ENCODE measurements around the gene PLCH2.
A peak's percentile ranks its signal among the peaks of the same experiment; 100 is the strongest.

PLCH2 gene

DNA sequence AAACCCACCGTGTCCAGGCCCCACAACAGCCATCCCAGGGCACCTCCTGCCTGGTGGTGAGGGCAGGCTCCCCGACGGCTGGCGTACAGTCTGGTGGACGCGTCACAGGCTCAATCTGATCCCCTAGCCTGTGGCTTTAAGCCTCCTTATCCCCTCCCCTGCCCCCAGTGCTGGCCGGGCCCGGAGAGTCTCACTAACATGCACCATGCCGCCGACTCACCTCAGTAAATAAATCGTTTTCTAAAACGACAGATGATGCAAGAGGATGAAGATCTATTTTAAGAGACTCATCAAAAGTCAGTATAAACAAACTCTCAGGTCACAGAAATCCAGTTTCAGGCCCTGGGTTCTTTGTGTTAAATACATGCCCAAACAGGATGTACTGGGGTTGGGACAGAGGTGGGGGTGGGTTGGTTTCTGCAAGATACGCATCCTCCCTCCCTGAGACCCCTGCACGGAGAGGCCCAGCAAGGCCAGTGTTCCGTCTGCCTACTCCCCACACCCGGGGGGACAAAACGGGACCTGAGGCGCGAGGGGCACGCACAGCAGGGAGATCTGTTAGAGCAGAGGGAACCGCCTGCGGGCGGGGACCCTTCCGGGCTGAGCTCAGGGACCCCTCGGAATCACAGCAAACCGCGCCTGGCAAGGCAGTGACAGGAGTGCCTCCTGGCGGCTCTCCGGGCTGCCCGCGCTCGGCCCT, 47.3 kb downstream of the PLCH2 start:
- H3K4me3 ChIP-seq (replicated peaks; ENCODE audit: low read depth, low read length), result no peak overlapping the region
- TF ChIP-seq, protein P1, sequence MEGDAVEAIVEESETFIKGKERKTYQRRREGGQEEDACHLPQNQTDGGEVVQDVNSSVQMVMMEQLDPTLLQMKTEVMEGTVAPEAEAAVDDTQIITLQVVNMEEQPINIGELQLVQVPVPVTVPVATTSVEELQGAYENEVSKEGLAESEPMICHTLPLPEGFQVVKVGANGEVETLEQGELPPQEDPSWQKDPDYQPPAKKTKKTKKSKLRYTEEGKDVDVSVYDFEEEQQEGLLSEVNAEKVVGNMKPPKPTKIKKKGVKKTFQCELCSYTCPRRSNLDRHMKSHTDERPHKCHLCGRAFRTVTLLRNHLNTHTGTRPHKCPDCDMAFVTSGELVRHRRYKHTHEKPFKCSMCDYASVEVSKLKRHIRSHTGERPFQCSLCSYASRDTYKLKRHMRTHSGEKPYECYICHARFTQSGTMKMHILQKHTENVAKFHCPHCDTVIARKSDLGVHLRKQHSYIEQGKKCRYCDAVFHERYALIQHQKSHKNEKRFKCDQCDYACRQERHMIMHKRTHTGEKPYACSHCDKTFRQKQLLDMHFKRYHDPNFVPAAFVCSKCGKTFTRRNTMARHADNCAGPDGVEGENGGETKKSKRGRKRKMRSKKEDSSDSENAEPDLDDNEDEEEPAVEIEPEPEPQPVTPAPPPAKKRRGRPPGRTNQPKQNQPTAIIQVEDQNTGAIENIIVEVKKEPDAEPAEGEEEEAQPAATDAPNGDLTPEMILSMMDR (IDR thresholded peaks at IDR 0.05; ENCODE audit: low read depth, low read length, missing control alignments), result no peak
- DNase-seq (ENCODE audit: extremely low read depth, low read depth), result no peak

GRCh38 chr1:2523891-2524609, 48.0 kb downstream of the PLCH2 start:
- DNase-seq (ENCODE audit: extremely low read depth, low read depth), result no peak
- H3K4me3 ChIP-seq (replicated peaks; ENCODE audit: low read depth, low read length), result peak overlapping the region; percentile 90
- TF ChIP-seq, protein P1 (IDR thresholded peaks at IDR 0.05; ENCODE audit: low read depth, low read length, missing control alignments), result no peak

DNA sequence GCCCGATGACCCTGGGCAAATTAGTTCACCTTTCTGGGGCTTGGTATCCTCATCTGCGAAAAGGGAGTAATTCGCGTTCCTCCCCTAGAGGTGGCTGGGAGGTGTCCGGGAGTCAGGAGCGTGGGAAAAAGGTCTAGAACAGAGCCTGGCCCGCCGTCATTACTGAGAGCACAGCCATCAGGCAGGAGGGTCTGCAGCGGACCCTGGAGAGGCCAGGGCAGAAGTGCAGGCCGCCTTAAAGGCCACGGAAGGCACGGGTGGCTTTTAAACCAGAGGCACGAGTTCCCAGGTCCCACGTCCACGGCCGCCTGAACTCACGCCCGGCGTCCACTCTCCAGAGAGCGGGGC, 49.5 kb downstream of the PLCH2 start:
- peak overlapping the region; percentile 90 for H3K4me3 ChIP-seq (replicated peaks; ENCODE audit: low read depth, low read length)
- no peak for DNase-seq (ENCODE audit: extremely low read depth, low read depth)
- TF ChIP-seq, protein P1 (IDR thresholded peaks at IDR 0.05; ENCODE audit: low read depth, low read length, missing control alignments), result no peak

DNA sequence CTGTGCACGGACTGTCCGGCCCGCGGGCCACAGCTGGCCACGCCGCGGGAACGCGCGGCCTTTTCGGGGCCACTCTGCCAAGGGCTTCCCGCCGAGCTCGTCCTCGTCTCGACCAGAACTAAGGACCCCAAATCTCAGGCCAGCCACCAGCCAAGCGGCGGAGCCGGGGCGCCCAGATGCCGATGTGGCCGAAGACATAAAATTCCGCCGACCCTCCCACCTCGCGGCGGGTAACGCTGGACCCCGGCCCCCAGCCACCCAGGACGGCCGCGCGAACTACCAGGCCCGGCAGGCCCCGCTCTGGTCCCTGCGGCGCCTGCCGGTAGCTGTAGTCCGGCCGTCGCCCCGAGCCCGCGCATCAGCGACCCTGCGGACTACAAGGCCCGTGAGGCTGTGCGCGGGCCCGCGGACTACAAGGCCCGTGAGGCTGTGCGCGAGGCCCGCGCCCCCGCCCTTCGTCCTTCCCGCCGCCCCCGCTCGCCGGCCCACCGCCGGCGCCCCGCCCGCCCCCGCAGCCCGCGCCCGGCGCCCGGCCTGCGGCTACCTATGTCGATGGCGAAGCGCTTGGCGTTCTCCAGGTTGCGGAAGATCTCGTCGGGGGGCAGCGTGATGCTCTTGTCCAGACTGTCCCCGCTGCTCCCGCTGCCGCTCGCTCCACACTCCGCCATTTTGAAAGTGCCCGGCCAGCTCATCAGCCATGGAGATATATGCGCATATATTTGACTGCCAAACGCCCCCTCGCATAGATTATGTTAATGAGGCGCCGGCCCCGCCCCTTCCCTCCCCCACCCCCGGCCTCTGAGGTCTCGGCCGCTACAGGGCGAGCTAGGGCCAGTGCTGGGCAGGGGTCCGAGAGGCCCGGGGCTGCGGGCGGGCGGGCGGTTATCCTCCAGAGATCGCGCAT, 50.1 kb downstream of the PLCH2 start, which contains the start of gene PANK4:
Gene PANK4 (minus strand): TSS at position 677 of the 904 bp plus-strand sequence. CDS start 9 bp downstream, at position 668.
- TF ChIP-seq, protein P1 (IDR thresholded peaks at IDR 0.05; ENCODE audit: low read depth, low read length, missing control alignments), result no peak
- peak within 1 kb of the TSS; percentile 90 for H3K4me3 ChIP-seq (replicated peaks; ENCODE audit: low read depth, low read length)
- DNase-seq (ENCODE audit: extremely low read depth, low read depth), result peak; percentile 53

DNA sequence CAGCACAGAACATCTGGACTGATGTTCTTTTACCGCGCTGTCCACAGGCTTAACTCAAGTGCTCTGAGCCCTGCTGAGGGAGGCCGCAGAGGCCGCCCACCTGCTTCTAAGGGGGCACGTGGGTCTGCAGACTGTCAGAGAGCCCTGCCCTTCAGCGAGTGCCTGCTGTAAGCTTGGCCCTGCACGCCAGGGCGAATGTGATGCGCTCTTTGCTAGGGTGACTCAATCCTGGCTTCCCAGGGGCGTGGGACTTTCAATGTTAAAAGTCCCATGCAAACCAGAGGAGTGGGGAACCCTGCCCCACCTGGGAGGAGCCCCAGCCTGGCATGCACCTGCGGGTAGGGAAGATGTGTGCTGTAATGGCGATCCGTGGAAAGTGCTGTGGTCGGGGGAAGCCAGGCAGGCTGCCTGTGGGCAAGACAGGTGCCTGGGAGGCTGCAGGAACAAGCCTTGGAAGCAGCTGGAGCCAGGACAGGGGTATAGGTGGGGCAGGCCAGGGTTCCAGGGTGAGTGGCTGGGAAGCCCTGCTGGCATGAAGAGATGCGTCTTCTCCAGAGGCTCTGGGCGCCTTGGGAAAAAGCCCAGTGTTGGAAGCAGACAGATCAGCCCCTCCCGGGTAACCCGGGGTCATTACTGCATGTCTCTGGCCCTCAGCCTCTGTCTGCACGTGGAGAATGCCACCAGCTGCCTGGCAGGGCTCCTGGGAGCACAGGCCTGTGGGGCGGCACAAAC, 50.9 kb downstream of the PLCH2 start:
- TF ChIP-seq, protein P1 (IDR thresholded peaks at IDR 0.05; ENCODE audit: low read depth, low read length, missing control alignments), result no peak
- H3K4me3 ChIP-seq (replicated peaks; ENCODE audit: low read depth, low read length), result peak overlapping the region; percentile 90
- DNase-seq (ENCODE audit: extremely low read depth, low read depth), result no peak

GRCh38 chr1:2527556-2527860, 51.4 kb downstream of the PLCH2 start:
- no peak for DNase-seq (ENCODE audit: extremely low read depth, low read depth)
- TF ChIP-seq, protein P1 (IDR thresholded peaks at IDR 0.05; ENCODE audit: low read depth, low read length, missing control alignments), result no peak
- H3K4me3 ChIP-seq (replicated peaks; ENCODE audit: low read depth, low read length), result no peak overlapping the region
